IPS DF 4.7 (cell line): ENCODE data around the gene IGFL1.
"Not testable (repeated sequence)": the region's sequence is repeated elsewhere in the genome, so short reads cannot be mapped to it uniquely, and the experiment has no call there.

Experiments used
- DNase-seq: peaks from one replicate; pipeline ENCODE4 v3.0.0-alpha.2; 2013; ENCODE audit warnings: low spot score; ENCODE audit errors: extremely low read depth

IGFL1 gene

DNA sequence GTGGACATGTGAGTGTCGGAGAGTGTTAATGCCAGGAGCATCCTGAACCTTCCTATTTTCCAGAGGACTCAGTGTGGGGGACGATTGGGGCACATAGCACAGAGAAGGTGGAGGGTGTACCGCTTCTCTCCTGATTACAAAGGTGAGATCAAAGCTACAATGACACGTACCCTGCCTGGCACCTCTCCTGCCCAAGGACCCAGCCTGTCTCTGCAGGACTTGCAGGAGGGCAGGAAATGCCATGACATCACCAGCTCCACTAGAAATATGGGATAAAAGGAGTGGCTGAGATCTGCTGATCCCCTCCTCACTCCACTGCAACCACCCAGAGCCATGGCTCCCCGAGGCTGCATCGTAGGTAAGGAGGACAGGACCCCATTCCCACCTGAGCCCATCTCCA is at the start of gene IGFL1:
IGFL1 (plus strand) TSS at position 301 of the 400 bp plus-strand sequence; CDS start at position 334, 33 bp downstream.
- no peak for DNase-seq

DNA sequence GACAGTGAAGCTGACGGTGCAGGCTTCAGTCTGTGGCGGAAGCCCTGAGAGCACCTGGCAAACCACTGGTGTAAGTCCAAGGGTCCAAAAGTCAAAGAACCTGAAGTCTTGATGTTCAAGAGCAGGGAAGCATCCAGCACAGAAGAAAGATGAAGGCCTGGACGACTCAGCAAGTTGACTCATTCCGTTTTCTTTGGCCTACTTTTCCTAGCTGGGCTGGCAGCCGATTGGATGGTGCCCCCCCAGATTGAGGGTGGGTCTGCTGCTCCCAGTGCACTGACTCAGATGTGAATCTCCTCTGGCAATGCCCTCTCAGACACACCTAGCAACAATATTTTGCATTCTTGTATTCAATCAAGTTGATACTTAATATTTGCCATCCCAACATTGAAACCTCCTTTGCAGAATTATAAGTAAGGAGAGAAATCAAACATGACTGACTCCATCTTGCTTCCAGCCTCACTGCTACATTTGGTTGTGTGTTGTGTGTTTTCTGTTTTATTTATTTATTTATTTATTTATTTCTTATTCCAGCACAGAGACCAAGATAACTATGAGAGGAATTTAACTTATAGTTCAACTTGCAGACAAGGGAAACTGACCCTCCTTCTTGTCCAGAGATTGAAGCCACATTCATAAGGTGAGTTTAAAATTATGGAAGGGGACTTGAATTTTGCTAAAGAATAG is 48.7 kb upstream of the IGFL1 start:
- no peak for DNase-seq

DNA sequence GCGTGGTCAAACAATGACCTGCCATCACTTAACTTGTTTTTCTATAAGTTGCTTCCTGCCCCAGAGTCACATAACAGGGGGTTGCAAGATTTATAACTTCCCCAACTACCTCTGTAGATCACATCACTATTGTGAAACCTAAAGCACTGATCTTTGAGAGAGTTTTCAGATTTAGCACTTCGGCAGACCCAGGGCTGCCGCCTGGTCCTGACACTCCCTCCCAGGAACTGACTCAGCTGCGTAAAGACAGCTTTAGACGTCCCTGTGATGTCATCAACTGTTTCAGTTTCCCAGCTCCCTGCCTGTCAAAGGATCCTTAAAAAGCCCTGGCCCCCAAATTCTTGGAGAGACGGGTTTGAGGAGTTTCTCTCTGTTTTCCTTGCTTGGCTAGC is 48.2 kb upstream of the IGFL1 start:
- no peak for DNase-seq

DNA sequence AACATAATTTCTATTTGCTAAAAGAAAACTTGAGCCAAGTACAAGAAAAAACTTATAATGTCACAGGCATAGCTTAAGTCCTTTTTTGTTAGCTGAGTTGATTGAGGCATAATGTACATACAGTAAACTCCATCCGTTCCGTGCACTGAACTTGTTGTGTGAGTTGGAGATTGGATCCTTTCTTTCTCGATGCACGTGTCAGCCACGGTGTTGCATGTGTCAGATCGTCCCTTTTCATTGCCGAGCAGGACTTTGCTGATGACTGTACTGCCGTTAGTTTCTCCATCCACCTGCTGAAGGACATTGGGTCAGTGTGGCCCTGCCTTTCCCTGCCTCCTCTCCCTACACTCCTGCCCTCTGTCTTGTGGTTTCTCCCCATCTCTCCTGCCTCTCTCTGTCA is 47.1 kb upstream of the IGFL1 start:
- DNase-seq, result no peak

DNA sequence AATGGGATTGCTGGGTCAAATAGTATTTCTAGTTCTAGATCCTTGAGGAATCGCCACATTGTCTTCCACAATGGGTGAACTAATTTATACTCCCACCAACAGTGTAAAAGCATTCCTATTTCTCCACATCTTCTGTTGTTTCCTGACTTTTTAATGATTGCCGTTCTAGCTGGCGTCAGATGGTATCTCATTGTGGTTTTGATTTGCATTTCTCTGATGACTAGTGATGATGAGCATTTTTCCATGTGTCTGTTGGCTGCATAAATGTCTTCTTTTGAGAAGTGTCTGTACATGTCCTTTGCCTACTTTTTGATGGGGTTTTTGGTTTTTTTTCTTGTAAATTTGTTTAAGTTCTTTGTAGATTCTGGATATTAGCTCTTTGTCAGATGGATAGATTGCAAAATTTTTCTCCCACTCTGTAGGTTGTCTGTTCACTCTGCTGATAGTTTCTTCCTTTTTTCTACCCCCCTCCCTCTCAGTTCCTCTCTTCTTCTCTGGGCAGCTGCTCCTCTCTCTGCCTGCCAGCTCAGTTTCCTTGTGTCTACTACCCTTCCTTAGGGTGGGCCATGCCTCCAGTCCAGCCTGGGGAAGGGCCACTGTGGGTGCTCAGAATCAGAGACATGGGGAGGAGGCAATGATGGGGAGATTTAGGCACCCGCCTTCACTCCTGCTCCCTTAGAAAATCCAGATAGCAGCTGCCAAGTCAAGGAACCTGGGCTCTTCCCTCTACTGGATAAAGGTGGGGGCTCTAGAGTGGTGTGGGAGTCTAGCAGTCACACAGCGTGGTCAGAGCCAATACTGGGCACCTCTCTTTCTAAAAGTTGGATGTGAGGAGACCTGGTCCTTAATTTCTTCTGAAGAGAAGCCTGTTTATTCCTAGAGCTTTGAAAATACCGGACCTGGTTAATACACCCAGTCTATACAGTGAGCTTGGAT is 44.5 kb upstream of the IGFL1 start:
- DNase-seq, result not testable (repeated sequence)

DNA sequence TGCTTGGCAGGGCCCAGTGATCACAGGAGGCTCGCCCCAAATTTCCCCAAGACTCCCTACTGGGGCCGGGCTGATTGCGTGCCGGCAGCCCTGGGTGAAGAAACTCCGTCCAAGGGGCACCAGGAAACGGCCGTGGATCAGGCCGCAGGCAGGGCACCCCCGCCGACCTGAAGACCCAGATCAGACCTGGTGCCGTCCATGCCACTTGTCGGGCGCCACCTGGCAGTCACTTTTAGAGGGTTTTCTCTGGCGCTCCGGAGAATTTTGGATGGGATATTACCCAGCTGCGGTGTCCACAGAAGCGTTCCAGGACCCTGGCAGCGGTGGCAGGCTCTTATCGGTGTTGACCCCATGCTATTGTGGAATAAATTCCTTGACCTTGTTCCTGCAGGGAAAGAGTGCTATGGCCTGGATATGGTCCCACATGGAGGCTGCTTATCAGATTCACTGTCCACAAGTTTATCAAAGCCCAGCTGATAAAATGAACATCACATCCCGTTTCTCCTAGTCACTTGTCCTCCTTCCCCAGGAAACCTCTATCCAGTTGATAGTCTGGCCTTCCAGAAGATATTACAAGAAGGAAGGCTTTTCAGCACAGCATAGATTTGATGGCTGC is 43.3 kb upstream of the IGFL1 start:
- no peak for DNase-seq

DNA sequence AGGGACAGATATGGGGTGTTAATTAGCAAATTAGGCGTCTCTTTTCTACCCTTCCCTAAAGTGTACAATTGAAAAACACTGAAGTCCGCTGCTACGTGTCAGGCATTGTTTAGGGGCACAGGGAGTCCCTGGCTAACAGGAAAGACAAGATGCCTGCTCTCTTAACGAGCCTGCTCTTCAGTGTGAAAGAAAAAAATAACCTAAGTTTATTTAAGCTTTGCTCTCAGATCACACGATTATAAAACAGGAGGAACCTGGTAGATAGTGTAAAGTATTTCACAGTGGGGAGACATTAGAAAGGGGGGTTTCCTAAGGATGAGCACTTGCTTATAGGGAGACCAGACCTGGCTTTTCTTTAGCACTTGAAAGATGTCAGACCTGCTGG is 42.8 kb upstream of the IGFL1 start:
- no peak for DNase-seq

DNA sequence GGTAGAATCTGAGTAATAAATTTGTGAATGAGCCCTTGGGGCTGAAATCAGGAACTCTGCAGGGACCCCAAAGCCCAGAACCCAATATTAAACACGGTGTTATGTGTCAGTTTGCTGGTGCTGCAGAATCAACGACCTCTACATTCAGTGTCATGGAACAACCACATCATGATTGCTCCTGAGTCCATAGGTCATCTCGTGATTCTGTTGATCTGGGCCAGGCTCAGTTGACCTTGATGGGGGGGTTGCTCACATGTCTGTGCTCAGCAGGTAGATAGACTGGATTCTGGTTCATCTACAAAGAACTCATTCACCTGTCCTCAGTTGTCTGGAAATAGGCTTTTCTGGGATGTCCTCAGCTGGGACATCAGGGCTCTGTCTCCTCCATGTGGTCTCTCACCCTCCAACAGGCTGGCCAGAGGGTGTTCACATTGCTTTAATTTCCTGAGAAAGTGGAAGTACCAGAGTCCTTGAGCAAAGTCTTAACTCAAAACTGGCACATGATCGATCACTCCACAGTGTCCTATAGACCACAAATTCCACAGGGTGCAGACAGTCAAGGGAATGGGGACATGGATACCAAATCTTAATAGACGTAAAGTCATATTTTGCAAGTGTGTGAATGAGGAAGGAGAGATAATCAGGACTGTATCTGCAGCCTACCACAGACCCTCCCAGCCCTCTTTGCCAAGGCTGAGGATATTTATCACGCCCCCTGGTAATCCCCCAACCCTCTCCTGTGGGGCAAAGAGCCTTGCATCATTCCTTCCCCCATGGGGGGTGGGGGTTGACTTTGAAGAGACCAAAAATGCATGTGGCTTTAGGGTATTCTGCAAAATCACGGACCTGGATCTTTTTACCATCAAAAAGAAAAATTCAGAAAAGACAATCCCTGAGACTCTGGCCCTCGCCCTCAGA is 39.3 kb upstream of the IGFL1 start:
- no peak for DNase-seq

DNA sequence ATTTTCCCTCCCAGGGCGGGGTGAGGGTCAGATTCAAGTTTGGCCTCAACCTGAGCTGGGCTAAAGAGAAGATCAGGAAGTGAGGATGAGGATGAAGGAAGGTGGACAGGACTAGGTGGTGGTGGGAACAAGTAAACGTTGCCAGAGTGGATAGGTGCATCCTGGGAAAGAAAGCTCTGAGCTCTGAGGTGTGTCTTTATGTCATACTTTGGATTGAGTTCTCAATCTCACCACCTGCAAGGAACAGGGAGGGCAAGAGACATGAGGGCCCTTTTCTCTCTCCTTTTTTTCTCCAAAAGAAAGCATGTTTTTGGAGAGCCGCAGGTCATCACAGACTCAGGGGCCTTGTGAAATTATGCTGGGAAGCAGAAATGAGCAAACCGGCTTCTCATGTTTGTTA is 38.2 kb upstream of the IGFL1 start:
- DNase-seq, result no peak

DNA sequence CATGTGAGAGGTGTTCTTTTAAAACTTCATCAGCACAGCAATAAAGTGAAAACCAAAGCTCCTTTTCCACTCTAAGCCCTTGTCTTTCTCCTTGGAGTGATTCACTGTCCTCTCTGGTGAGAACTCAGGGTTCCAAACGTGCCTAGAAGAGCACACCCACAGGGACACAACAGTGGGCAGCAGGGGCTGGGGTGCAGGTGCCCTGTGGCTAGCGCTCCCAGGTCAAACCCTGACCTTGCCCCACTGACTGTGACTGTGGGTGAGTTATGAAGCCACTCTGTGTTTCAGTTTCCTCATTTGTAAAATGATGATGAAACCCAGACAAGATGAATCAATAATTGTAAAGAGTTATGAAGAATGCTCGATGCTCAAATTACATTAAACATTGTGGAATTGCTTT is 37.6 kb upstream of the IGFL1 start:
- DNase-seq, result no peak

DNA sequence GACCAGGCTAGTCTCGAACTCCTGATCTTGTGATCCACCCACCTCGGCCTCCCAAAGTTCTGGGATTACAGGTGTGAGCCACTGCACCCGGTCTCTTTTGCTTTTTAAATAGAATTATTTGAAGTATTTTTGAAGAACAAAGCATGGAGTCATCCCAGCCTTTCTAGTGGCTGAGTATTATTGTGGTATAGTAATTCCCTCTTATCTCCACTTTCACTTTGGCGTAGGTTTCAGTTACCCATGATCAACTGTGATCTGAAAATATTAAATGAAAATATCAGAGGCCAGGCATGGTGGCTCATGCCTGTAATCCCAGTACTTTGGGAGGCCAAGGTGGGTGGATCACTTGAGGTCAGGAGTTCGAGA is 36.9 kb upstream of the IGFL1 start:
- not testable (repeated sequence) for DNase-seq

DNA sequence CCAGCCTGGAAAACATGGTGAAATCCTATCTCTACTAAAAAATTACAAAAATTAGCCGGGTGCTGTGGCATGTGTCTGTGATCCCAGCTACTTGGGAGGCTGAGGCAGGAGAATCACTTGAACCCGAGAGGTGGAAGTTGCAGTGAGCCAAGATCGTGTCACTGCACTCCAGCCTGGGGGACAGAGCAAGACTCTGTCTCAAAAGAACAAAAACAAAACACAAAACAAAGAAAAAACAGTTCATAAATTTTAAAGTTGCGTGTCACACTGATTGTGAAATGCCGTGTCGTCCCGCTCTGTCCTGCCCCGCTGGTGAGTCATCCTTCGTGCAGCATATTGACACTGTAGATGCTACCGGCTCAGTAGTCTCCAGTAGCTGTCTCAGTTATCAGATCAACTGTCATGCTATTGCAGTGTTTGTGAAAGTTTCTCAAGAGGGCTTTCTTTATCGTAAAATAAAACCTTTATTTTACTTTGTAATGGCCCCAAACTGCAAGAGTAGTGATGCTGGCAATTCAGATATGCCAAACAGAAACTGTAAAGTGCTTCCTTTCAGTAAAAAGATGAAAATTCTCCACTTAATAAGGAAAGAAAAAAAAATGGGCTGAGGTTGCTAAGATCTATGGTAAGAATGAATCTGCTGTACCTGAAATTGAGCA is 36.4 kb upstream of the IGFL1 start:
- DNase-seq, result no peak

DNA sequence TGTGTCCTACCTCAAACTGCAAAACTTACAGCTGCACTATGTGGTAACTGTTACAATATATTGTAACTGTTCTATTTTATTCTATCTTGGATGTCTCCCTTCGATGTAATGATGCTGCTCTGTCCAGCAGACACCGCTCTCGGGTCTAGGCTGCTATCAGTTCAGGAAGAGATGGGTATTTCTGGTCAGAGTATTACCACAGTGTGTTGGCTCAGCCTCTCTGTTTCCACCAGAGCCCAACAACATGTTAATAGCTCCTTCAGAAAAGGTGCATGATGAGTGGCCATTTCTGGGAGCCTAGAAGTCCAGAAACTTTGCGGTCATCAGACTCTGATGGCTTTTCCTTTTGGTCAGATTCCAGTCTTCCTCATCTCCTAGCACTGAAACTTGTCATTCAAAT is 35.9 kb upstream of the IGFL1 start:
- no peak for DNase-seq

DNA sequence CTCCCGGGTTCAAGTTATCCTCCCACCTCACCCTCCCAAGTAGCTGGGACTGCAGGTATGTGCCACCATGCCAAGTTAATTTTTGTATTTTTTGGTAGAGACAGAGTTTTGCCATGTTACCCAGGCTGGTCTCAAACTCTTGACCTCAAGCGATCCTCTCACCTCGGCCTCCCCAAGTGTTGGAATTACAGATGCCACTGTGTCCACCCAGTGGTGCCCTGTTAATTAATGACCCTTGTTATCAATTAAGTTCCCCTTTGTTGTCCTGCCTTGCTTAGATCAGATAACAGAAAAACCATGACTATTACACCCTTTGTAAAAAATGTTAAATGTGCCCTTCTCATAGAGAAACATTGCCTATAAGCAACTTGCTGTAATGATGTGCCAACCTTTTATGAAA is 34.4 kb upstream of the IGFL1 start:
- no peak for DNase-seq

DNA sequence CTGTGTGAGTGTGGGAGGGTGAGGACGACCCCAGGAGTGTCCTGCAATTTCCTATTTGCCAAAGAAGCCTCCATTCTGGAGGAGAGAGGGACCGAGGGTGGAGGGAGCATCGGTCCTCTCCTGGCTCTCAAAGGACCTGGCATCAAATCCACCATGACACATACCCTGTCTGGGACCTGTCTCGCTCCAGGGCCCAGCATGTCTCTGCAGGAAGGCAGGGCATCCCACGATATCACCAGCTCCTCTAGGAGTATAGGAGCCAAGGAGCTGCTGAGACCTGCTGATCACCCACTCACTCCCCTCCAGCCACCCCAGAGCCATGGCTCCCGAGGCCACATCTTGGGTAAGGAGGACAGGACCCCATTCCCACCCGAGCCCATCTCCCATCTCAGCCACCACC is 33.6 kb upstream of the IGFL1 start:
- DNase-seq, result not testable (repeated sequence)

DNA sequence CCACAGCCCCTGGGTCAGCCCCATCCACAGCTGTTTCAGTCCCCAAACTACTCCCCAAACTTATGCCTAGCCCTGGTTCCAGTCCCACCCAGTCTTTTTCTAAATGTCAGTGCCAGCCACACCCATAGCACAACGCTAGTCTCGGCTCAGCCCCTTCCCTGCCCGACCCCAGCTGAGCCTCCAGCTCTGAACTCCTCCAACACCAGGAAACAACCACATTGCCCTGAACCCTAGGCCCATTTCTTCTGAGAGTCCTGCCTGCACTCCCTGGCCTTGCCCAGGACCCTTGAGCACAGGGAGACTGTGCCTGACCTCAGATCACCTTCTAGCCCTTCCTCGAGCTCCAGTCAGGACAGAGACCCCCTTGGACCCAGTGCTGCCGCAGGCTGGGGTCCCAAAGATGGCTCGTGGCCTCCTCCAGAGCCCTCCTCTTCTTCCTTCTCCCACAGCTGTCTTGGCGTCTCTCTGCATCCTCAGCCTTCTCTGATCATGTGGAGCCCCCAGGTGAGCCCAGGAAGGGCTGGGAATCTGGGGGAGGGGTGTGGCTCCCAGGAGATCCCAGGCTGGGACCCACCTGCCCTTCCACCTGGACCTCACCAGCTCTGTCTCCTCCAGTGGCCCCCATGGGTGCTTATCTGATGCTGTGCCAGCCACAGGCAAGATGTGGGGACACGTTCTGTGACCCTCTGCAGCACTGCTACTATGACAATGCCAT is 33.0 kb upstream of the IGFL1 start:
- no peak for DNase-seq

DNA sequence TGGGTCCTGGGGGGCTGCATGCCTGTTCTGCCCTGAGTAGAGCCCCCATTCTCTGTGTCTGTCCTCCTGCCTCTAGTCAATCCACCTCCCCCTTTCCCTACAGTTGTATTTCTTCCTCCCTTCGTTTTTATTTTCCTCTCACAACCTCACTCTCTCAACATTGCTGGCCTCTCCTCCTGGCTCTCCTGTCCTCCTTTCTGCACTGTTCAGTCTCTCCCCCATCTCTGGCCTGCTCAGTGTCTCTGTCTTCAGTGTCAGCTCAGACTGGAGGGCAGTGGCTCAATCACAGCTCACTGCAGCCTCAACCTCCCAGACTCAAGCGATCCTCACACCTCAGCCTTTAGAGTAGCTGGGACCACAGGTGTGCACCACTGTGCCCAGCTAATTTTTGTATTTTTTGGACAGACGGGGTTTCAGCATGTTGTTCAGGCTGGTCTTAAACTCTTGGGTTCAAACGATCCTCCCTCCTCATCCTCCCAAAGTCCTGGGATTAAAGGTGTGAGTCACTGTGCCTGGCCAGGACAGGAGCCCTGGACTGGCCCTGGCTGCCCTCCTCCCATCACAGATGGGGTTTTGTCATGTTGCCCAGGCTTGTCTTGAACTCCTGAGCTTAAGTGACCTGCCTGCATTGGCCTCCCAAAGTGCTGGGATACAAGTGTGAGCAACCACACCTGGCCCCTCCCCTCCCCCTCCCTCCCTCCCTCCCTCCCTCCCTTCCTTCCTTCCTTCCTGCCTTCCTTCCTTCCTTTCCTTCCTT is 32.0 kb upstream of the IGFL1 start:
- no peak for DNase-seq

DNA sequence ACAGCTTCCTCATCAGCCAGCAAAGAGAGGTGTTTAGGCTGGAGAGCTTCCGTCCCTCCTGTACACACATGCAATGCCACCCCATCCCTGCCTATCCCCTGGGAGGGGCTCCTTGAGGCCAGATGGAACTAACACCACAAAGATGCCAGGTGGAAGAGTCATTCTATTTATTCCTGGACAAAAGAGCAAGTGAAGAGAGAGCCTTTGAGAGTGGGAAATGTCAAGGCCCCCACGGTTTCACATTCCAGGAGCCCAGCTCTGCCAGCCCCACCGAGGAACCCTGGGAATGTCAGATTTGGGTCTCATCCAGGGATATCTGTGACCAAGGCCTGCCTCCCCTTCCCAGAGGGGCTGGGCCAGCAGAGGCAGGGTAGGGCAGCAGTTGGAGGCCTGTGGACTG is 30.8 kb upstream of the IGFL1 start:
- DNase-seq, result no peak
